Naive B cell (primary cell): ENCODE results near the gene WHRN. TPM values are rescaled to one million over a fixed set of nuclear protein-coding genes. Genes with fewer than 3 reads are reported as not detected.
A peak's percentile ranks its signal among the peaks of the same experiment; 100 is the strongest.

Experiments used
- ATAC-seq, 2 donors: fragments of 150-1000 bp; cut with Tn5 transposase; 2 replicates each; pipeline ENCODE4 v1.10.0; 2021; ENCODE audit warnings: low read depth in 2 of 2, mild to moderate bottlenecking in 2 of 2, moderate library complexity in 2 of 2
- DNase-seq: peaks from one replicate; pipeline ENCODE4 v3.0.0; 2022
- H3K27ac Mint-ChIP-seq, 6 donors: one replicate each; pipeline ENCODE4 v1.8.0; 2020 to 2022; ENCODE audit warnings: mild to moderate bottlenecking in 6 of 6, mixed read lengths in 6 of 6, moderate library complexity in 5 of 6, inconsistent platforms in 2 of 6
- H3K27me3 Mint-ChIP-seq, 3 donors: one replicate each; pipeline ENCODE4 v1.8.0; 2021 to 2022; ENCODE audit warnings: mixed read lengths in 3 of 3, mild to moderate bottlenecking in 1 of 3
- H3K36me3 Mint-ChIP-seq, 2 donors: one replicate each; pipeline ENCODE4 v1.8.0; 2020 to 2022; ENCODE audit warnings: mixed read lengths in 2 of 2, inconsistent platforms in 1 of 2, mild to moderate bottlenecking in 1 of 2
- H3K4me1 Mint-ChIP-seq, 3 donors: one replicate each; pipeline ENCODE4 v1.8.0; 2020 to 2022; ENCODE audit warnings: mixed read lengths in 3 of 3, inconsistent platforms in 1 of 3, mild to moderate bottlenecking in 1 of 3, moderate library complexity in 1 of 3
- H3K4me3 Mint-ChIP-seq, 8 donors: one replicate each; pipeline ENCODE4 v1.8.0; 2020 to 2022; ENCODE audit warnings: mild to moderate bottlenecking in 8 of 8, mixed read lengths in 8 of 8, moderate library complexity in 8 of 8, inconsistent platforms in 2 of 8
- H3K9me3 Mint-ChIP-seq, 7 donors: one replicate each; pipeline ENCODE4 v1.8.0; 2020 to 2022; ENCODE audit warnings: mixed read lengths in 7 of 7, mild to moderate bottlenecking in 5 of 7, inconsistent platforms in 2 of 7, moderate library complexity in 1 of 7
- polyA plus RNA-seq, 6 donors: library from polyadenylated mRNA; unstranded; fragments of 300-500 nt; fragmentation: Illumina TruSeq; gene quantifications; one replicate each; pipeline ENCODE4 v1.2.3, GENCODE V29; 2021; ENCODE audit warnings: low read depth in 6 of 6

WHRN gene
- polyA plus RNA-seq, 6 donors from 2014 or later, result 0.27 to 2.0 (median 0.95) TPM

GRCh38 chr9:114367772-114368569 is 137.3 kb downstream of the WHRN start:
- Mint-ChIP-seq H3K27me3 (no peaks in the 10 kb centered on the region), H3K27ac (peak overlapping the region; percentile 79 to 98 (median 97)), H3K9me3 (peaks cover 0 to 5% (median 0%) of the 10 kb centered on the region in 7 donors), H3K36me3 (peaks cover 27 to 37% of the 10 kb centered on the region in 2 donors), H3K4me1 (peaks cover 70 to 96% (median 88%) of the 10 kb centered on the region in 3 donors), H3K4me3 (peak overlapping the region in 7 of 8 donors; percentile 62 to 90 (median 83))
- ATAC-seq (no peak), DNase-seq (no peak)

- Mint-ChIP-seq H3K4me3 (peak overlapping the region in 7 of 8 donors; percentile 68 to 90 (median 83)), H3K4me1 (peaks cover 64 to 96% (median 84%) of the 10 kb centered on the region in 3 donors), H3K27me3 (no peaks in the 10 kb centered on the region), H3K9me3 (peaks cover 0 to 5% (median 0%) of the 10 kb centered on the region in 7 donors), H3K27ac (peak overlapping the region; percentile 79 to 98 (median 97)), H3K36me3 (peaks cover 27 to 37% of the 10 kb centered on the region in 2 donors)
- no peak for ATAC-seq
- DNase-seq, result no peak
These were observed 137.9 kb downstream of the WHRN start for GRCh38 chr9:114367366-114367765.

- Mint-ChIP-seq H3K9me3 (peaks cover 0 to 5% (median 0%) of the 10 kb centered on the region in 7 donors), H3K4me1 (peaks cover 56 to 92% (median 81%) of the 10 kb centered on the region in 3 donors), H3K36me3 (peaks cover 27 to 37% of the 10 kb centered on the region in 2 donors), H3K27ac (peak overlapping the region; percentile 74 to 98 (median 97)), H3K4me3 (peak overlapping the region; percentile 68 to 90 (median 81)), H3K27me3 (no peaks in the 10 kb centered on the region)
- ATAC-seq, result peak; percentile 78 to 79
- peak; percentile 73 for DNase-seq
These were observed 138.7 kb downstream of the WHRN start for GRCh38 chr9:114366334-114367128.

GRCh38 chr9:114365194-114365593 is 140.1 kb downstream of the WHRN start:
- H3K4me1 Mint-ChIP-seq, result peaks cover 63 to 83% (median 82%) of the 10 kb centered on the region in 3 donors
- DNase-seq (no peak), ATAC-seq (no peak)
- peaks cover 0 to 5% (median 0%) of the 10 kb centered on the region in 7 donors for H3K9me3 Mint-ChIP-seq
- H3K36me3 Mint-ChIP-seq, result peaks cover 37 to 48% of the 10 kb centered on the region in 2 donors
- H3K27me3 Mint-ChIP-seq, result no peaks in the 10 kb centered on the region
- H3K27ac Mint-ChIP-seq, result peak overlapping the region in 4 of 6 donors; percentile 88 to 94 (median 92)
- peak overlapping the region in 5 of 8 donors; percentile 53 to 90 (median 78) for H3K4me3 Mint-ChIP-seq

- peak overlapping the region; percentile 47 to 94 (median 90) for H3K27ac Mint-ChIP-seq
- no peaks in the 10 kb centered on the region for H3K27me3 Mint-ChIP-seq
- peak; percentile 43 to 60 for ATAC-seq
- H3K36me3 Mint-ChIP-seq, result peaks cover 32 to 49% of the 10 kb centered on the region in 2 donors
- peak overlapping the region; percentile 49 to 90 (median 75) for H3K4me3 Mint-ChIP-seq
- DNase-seq, result peak; percentile 54
- peaks cover 0 to under 1% (median 0%) of the 10 kb centered on the region in 7 donors for H3K9me3 Mint-ChIP-seq
- H3K4me1 Mint-ChIP-seq, result peaks cover 61 to 82% (median 78%) of the 10 kb centered on the region in 3 donors
These were observed 140.9 kb downstream of the WHRN start for GRCh38 chr9:114364134-114365041.

- peak overlapping the region in 5 of 8 donors; percentile 15 to 85 (median 53) for H3K4me3 Mint-ChIP-seq
- H3K4me1 Mint-ChIP-seq, result peaks cover 58 to 76% (median 72%) of the 10 kb centered on the region in 3 donors
- no peaks in the 10 kb centered on the region for H3K27me3 Mint-ChIP-seq
- H3K27ac Mint-ChIP-seq, result peak overlapping the region; percentile 78 to 94 (median 89)
- DNase-seq, result no peak
- no peaks in the 10 kb centered on the region for H3K9me3 Mint-ChIP-seq
- no peak for ATAC-seq
- H3K36me3 Mint-ChIP-seq, result peaks cover 33 to 49% of the 10 kb centered on the region in 2 donors
These were observed 141.8 kb downstream of the WHRN start for GRCh38 chr9:114363424-114363823.

DNA sequence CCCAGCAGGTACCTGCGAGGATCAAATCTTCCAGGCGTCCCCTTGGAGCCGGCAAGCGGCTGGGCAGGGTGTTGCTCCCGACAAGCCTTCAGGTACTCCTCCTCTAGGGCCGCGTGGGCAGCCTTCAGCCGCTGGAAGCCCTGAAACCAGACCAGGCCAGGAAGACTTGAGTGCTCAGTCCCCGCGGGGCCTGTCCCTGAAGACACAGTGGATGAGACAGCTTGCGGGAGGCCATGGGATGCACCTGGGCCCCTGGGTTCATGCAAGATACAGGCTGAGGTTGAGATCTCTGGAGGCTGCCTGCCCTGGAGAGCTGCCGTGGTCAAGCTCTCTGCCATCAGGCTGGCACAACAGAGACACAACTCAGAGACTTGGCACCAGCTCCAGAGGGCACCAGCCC is 142.9 kb downstream of the WHRN start:
- H3K27ac Mint-ChIP-seq, result peak overlapping the region in 3 of 6 donors; percentile 88 to 93 (median 90)
- ATAC-seq (no peak), DNase-seq (no peak)
- peaks cover 52 to 70% (median 70%) of the 10 kb centered on the region in 3 donors for H3K4me1 Mint-ChIP-seq
- peaks cover 37 to 50% of the 10 kb centered on the region in 2 donors for H3K36me3 Mint-ChIP-seq
- H3K9me3 Mint-ChIP-seq, result no peaks in the 10 kb centered on the region
- H3K4me3 Mint-ChIP-seq, result no peak overlapping the region
- H3K27me3 Mint-ChIP-seq, result no peaks in the 10 kb centered on the region

GRCh38 chr9:114361542-114361941 is 143.7 kb downstream of the WHRN start:
- H3K4me1 Mint-ChIP-seq, result peaks cover 46 to 63% (median 62%) of the 10 kb centered on the region in 3 donors
- H3K9me3 Mint-ChIP-seq, result no peaks in the 10 kb centered on the region
- peak overlapping the region in 4 of 6 donors; percentile 66 to 93 (median 88) for H3K27ac Mint-ChIP-seq
- DNase-seq (no peak), ATAC-seq (no peak)
- H3K36me3 Mint-ChIP-seq, result peaks cover 33 to 55% of the 10 kb centered on the region in 2 donors
- no peak overlapping the region for H3K4me3 Mint-ChIP-seq
- H3K27me3 Mint-ChIP-seq, result no peaks in the 10 kb centered on the region

- ATAC-seq (no peak), DNase-seq (no peak)
- Mint-ChIP-seq H3K27ac (peak overlapping the region in 5 of 6 donors; percentile 24 to 82 (median 62)), H3K27me3 (no peaks in the 10 kb centered on the region), H3K9me3 (no peaks in the 10 kb centered on the region), H3K4me1 (peaks cover 40 to 55% (median 51%) of the 10 kb centered on the region in 3 donors), H3K4me3 (no peak overlapping the region), H3K36me3 (peaks cover 33 to 57% of the 10 kb centered on the region in 2 donors)
These were observed 145.5 kb downstream of the WHRN start for GRCh38 chr9:114359801-114360200.

DNA sequence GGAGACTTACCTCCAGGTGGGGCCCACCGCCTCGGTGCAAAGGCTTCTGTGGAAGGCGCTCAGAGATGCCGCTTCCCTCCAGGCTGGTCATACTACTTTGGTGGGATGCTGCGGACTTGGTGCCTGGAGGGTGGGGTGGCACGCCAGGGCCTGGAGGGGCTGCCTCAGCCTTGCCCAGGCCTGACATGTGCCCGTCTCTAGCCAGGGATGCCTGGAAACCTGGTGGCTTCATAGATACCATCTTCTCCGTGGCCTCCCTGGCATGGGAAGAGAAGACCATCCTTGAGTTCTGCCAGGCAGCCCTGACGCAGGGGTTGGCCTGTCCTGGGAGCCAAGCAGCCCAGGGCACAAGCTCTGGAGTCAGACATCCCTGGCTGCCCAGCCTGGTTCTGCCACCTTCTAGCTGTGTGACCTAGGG is 147.4 kb downstream of the WHRN start:
- Mint-ChIP-seq H3K36me3 (peaks cover 19 to 43% of the 10 kb centered on the region in 2 donors), H3K9me3 (no peaks in the 10 kb centered on the region), H3K4me1 (peaks cover 23 to 36% (median 32%) of the 10 kb centered on the region in 3 donors), H3K27ac (peak overlapping the region in 5 of 6 donors; percentile 6 to 84 (median 35)), H3K27me3 (no peaks in the 10 kb centered on the region), H3K4me3 (no peak overlapping the region)
- no peak for DNase-seq
- no peak for ATAC-seq

- peaks cover 19 to 43% of the 10 kb centered on the region in 2 donors for H3K36me3 Mint-ChIP-seq
- H3K4me3 Mint-ChIP-seq, result no peak overlapping the region
- DNase-seq (no peak), ATAC-seq (no peak)
- H3K4me1 Mint-ChIP-seq, result peaks cover 23 to 34% (median 27%) of the 10 kb centered on the region in 3 donors
- no peaks in the 10 kb centered on the region for H3K9me3 Mint-ChIP-seq
- peak overlapping the region in 4 of 6 donors; percentile 32 to 84 (median 42) for H3K27ac Mint-ChIP-seq
- H3K27me3 Mint-ChIP-seq, result no peaks in the 10 kb centered on the region
These were observed 147.9 kb downstream of the WHRN start for GRCh38 chr9:114357360-114357759.

GRCh38 chr9:114356792-114357191 is 148.5 kb downstream of the WHRN start:
- Mint-ChIP-seq H3K27ac (peak overlapping the region in 4 of 6 donors; percentile 14 to 94 (median 64)), H3K4me1 (peaks cover 26 to 32% (median 29%) of the 10 kb centered on the region in 3 donors), H3K4me3 (no peak overlapping the region), H3K36me3 (peaks cover 19 to 43% of the 10 kb centered on the region in 2 donors), H3K9me3 (no peaks in the 10 kb centered on the region), H3K27me3 (no peaks in the 10 kb centered on the region)
- ATAC-seq, result no peak
- no peak for DNase-seq
